Lower leg skin (tissue), 3 donors: ENCODE data around the gene NACC1.

Experiments
- CTCF ChIP-seq, 3 donors: fragments of 450-650 bp; IDR thresholded peaks; one replicate each; pipeline ENCODE4 v1.5.1; 2016; ENCODE audit warnings: antibody characterized with exemption in 3 of 3, mild to moderate bottlenecking in 3 of 3, moderate library complexity in 2 of 3
- POLR2A ChIP-seq, 2 donors: fragments of 450-650 bp; IDR thresholded peaks; one replicate each; pipeline ENCODE4 v1.6.1; 2016 to 2017; ENCODE audit warnings: antibody characterized with exemption in 2 of 2, mild to moderate bottlenecking in 1 of 2, moderate library complexity in 1 of 2

GRCh38 chr19:13099073-13099999 is 18.7 kb upstream of the NACC1 start:
- TF ChIP-seq CTCF (IDR thresholded peaks at IDR 0.05) = no peak
- no peak for TF ChIP-seq POLR2A (IDR thresholded peaks at IDR 0.05)
